C4-2B (cell line): ENCODE data around the gene ECE1.
"Not testable (repeated sequence)": the region's sequence is repeated elsewhere in the genome, so short reads cannot be mapped to it uniquely, and the experiment has no call there.

ENCODE experiments used
- ZFX ChIP-seq: fragments of 450-650 bp; IDR thresholded peaks from 2 replicates; pipeline ENCODE4 v1.6.1; 2017
- TF ChIP-seq, protein P1 (sequence below): fragments of 450-650 bp; conservative IDR thresholded peaks from 2 replicates; pipeline ENCODE4 v1.5.1; 2017; ENCODE audit warnings: mild to moderate bottlenecking

DNA sequence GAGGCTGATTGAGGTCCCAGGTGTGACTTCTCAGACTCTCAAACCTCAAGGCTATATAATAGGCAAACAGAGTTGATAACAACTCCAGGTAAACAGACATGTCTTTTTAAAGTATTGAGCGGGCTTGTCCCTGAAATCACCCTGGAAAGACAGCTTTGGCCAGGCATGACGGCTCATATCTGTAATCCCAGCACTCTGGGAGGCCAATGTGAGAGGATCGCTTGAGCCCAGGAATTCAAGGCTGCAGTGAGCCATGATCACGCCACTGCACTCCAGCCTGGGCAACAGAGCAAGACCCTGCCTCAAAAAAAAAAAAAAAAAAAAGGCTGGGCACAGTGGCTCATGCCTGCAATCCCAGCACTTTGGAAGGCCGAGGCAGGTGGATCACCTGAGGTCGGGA lies 4.9 kb downstream of the ECE1 start:
- TF ChIP-seq, protein P1, sequence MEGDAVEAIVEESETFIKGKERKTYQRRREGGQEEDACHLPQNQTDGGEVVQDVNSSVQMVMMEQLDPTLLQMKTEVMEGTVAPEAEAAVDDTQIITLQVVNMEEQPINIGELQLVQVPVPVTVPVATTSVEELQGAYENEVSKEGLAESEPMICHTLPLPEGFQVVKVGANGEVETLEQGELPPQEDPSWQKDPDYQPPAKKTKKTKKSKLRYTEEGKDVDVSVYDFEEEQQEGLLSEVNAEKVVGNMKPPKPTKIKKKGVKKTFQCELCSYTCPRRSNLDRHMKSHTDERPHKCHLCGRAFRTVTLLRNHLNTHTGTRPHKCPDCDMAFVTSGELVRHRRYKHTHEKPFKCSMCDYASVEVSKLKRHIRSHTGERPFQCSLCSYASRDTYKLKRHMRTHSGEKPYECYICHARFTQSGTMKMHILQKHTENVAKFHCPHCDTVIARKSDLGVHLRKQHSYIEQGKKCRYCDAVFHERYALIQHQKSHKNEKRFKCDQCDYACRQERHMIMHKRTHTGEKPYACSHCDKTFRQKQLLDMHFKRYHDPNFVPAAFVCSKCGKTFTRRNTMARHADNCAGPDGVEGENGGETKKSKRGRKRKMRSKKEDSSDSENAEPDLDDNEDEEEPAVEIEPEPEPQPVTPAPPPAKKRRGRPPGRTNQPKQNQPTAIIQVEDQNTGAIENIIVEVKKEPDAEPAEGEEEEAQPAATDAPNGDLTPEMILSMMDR = not testable (repeated sequence)
- TF ChIP-seq ZFX = not testable (repeated sequence)
